Measurements from ENCODE around the gene PRICKLE2.

The PRICKLE2 gene

DNA sequence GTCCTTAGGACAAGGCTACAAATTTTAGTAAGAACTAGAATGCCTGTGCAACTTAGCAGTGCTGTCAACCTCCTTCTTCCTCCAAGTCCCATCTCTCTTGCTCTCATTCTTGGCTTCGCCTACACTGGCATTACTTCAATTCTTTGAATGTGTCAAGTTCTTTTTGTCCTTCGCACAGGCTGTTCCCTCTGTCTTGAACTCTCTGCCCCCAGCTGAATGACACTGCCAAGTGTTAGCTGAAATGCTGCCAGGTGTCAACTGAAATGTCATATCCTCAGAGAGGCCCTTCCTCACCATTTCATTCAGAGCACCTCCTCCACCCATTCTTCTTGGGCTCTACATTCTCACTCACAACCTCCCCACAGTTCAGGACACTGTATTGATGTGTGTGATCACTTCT is 153.1 kb downstream of the PRICKLE2 start:
- no peak overlapping the region for H3K4me3 ChIP-seq (ENCODE audit: low read length)
- H3K9me3 ChIP-seq (replicated peaks; ENCODE audit: insufficient read depth, low read length): no peaks in the 10 kb centered on the region
- H3K27me3 ChIP-seq (replicated peaks; ENCODE audit: insufficient read depth, low read length): no peaks in the 10 kb centered on the region
- H4K20me1 ChIP-seq (ENCODE audit: insufficient read depth, low read length): no peaks in the 10 kb centered on the region
- DNase-seq: no peak
- no peak for TF ChIP-seq CTCF (IDR thresholded peaks at IDR 0.05; ENCODE audit: low read length)
- no peak for TF ChIP-seq EZH2phosphoT487 (IDR thresholded peaks at IDR 0.05; ENCODE audit: low read length)
- TF ChIP-seq EZH2 (optimal IDR thresholded peaks at IDR 0.05; ENCODE audit: low read depth, low read length): no peak
- no peak overlapping the region for H3K27ac ChIP-seq (ENCODE audit: low read length)
- no peaks in the 10 kb centered on the region for H3K79me2 ChIP-seq (ENCODE audit: low read length)
- no peaks in the 10 kb centered on the region for H3K4me1 ChIP-seq (ENCODE audit: low read length)
- H3K9me2 ChIP-seq (replicated peaks; ENCODE audit: insufficient read depth, low read length): no peaks in the 10 kb centered on the region
- H3K4me2 ChIP-seq (ENCODE audit: low read depth, low read length): no peak overlapping the region
- H2AFZ ChIP-seq (ENCODE audit: low read length): no peak overlapping the region
- no peaks in the 10 kb centered on the region for H3F3A ChIP-seq (ENCODE audit: insufficient read depth, low read length)
- no peaks in the 10 kb centered on the region for H3K36me3 ChIP-seq (replicated peaks; ENCODE audit: insufficient read depth, low read length)
- H3K9ac ChIP-seq (ENCODE audit: low read length): no peak overlapping the region

GRCh38 chr3:64070704-64071103 is 154.6 kb downstream of the PRICKLE2 start:
- H3K27me3 ChIP-seq (replicated peaks; ENCODE audit: insufficient read depth, low read length): no peaks in the 10 kb centered on the region
- H3K4me3 ChIP-seq (ENCODE audit: low read length): no peak overlapping the region
- TF ChIP-seq EZH2phosphoT487 (IDR thresholded peaks at IDR 0.05; ENCODE audit: low read length): no peak
- no peak for TF ChIP-seq EZH2 (optimal IDR thresholded peaks at IDR 0.05; ENCODE audit: low read depth, low read length)
- no peak overlapping the region for H3K4me2 ChIP-seq (ENCODE audit: low read depth, low read length)
- no peak overlapping the region for H2AFZ ChIP-seq (ENCODE audit: low read length)
- no peak overlapping the region for H3K9ac ChIP-seq (ENCODE audit: low read length)
- no peaks in the 10 kb centered on the region for H3F3A ChIP-seq (ENCODE audit: insufficient read depth, low read length)
- H3K9me3 ChIP-seq (replicated peaks; ENCODE audit: insufficient read depth, low read length): no peaks in the 10 kb centered on the region
- no peaks in the 10 kb centered on the region for H4K20me1 ChIP-seq (ENCODE audit: insufficient read depth, low read length)
- H3K79me2 ChIP-seq (ENCODE audit: low read length): no peaks in the 10 kb centered on the region
- H3K36me3 ChIP-seq (replicated peaks; ENCODE audit: insufficient read depth, low read length): no peaks in the 10 kb centered on the region
- no peaks in the 10 kb centered on the region for H3K4me1 ChIP-seq (ENCODE audit: low read length)
- H3K27ac ChIP-seq (ENCODE audit: low read length): no peak overlapping the region
- H3K9me2 ChIP-seq (replicated peaks; ENCODE audit: insufficient read depth, low read length): no peaks in the 10 kb centered on the region
- no peak for DNase-seq

DNA sequence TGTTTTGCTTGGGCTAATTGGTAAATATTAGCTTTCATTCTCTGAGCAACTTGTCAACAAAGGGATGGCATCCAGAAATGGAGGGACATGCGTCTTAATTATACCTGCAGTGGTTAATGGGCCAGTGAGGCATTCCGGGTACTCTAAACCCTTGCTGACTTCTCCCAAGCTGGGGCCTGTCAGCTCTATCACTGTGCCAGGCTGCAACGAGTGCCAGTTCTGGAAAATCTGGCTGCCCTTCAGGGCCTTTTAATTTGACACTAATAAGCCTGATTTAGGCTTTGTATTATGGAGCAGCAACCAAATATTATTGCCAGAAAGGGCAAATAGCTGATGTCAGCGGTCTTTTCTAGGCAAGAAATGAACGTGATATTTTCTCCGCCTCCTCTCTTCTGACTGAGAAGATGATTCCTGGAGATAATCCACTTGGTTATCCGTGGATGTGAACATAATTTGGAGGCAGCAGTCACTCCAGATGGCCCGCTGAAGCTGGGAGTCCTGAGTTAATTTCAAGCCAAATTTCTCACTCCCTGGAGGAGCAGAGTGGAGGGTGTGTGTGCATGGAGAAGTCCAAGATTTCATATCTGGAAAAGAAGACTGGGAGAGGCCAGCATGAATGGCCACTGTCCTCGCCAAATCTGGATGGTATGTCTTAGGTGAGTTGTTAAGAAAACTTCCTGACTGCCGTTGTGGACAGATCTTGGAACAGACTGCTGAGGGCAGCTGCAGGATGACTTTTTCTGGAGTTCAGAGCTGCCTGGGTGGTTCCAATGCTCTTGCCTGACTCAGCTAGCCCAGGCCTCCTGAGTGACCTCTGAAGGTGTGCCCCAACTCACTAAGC is 157.5 kb downstream of the PRICKLE2 start:
- Histone ChIP-seq H4K20me1 (ENCODE audit: insufficient read depth, low read length) (no peaks in the 10 kb centered on the region), H3K4me3 (ENCODE audit: low read length) (no peak overlapping the region), H2AFZ (ENCODE audit: low read length) (no peak overlapping the region), H3K9me2 (replicated peaks; ENCODE audit: insufficient read depth, low read length) (no peaks in the 10 kb centered on the region), H3K79me2 (ENCODE audit: low read length) (no peaks in the 10 kb centered on the region), H3K9me3 (replicated peaks; ENCODE audit: insufficient read depth, low read length) (no peaks in the 10 kb centered on the region), H3K9ac (ENCODE audit: low read length) (no peak overlapping the region), H3K36me3 (replicated peaks; ENCODE audit: insufficient read depth, low read length) (no peaks in the 10 kb centered on the region), H3K27me3 (replicated peaks; ENCODE audit: insufficient read depth, low read length) (no peaks in the 10 kb centered on the region), H3F3A (ENCODE audit: insufficient read depth, low read length) (no peaks in the 10 kb centered on the region), H3K4me2 (ENCODE audit: low read depth, low read length) (no peak overlapping the region), H3K27ac (ENCODE audit: low read length) (no peak overlapping the region), H3K4me1 (ENCODE audit: low read length) (no peaks in the 10 kb centered on the region)
- TF ChIP-seq CTCF (IDR thresholded peaks at IDR 0.05; ENCODE audit: low read length) (no peak), EZH2phosphoT487 (IDR thresholded peaks at IDR 0.05; ENCODE audit: low read length) (no peak), EZH2 (optimal IDR thresholded peaks at IDR 0.05; ENCODE audit: low read depth, low read length) (no peak)
- no peak for DNase-seq

- Histone ChIP-seq H3K27ac (ENCODE audit: low read length) (no peak overlapping the region), H3K9ac (ENCODE audit: low read length) (no peak overlapping the region), H3K79me2 (ENCODE audit: low read length) (no peaks in the 10 kb centered on the region), H3K36me3 (replicated peaks; ENCODE audit: insufficient read depth, low read length) (no peaks in the 10 kb centered on the region), H4K20me1 (ENCODE audit: insufficient read depth, low read length) (no peaks in the 10 kb centered on the region), H3K4me3 (ENCODE audit: low read length) (no peak overlapping the region), H3K27me3 (replicated peaks; ENCODE audit: insufficient read depth, low read length) (no peaks in the 10 kb centered on the region), H3K4me2 (ENCODE audit: low read depth, low read length) (no peak overlapping the region), H3K9me3 (replicated peaks; ENCODE audit: insufficient read depth, low read length) (no peaks in the 10 kb centered on the region), H3F3A (ENCODE audit: insufficient read depth, low read length) (no peaks in the 10 kb centered on the region), H3K4me1 (ENCODE audit: low read length) (no peaks in the 10 kb centered on the region), H2AFZ (ENCODE audit: low read length) (no peak overlapping the region), H3K9me2 (replicated peaks; ENCODE audit: insufficient read depth, low read length) (no peaks in the 10 kb centered on the region)
- TF ChIP-seq EZH2phosphoT487 (IDR thresholded peaks at IDR 0.05; ENCODE audit: low read length): no peak
- TF ChIP-seq EZH2 (optimal IDR thresholded peaks at IDR 0.05; ENCODE audit: low read depth, low read length): no peak
- TF ChIP-seq CTCF (IDR thresholded peaks at IDR 0.05; ENCODE audit: low read length): no peak
- DNase-seq: no peak
Measured at GRCh38 chr3:64064804-64065203, 160.5 kb downstream of the PRICKLE2 start.

Data from MM.1S (cell line).